ENCODE measurements around the gene ATP6V0A1.

ATP6V0A1 gene

DNA sequence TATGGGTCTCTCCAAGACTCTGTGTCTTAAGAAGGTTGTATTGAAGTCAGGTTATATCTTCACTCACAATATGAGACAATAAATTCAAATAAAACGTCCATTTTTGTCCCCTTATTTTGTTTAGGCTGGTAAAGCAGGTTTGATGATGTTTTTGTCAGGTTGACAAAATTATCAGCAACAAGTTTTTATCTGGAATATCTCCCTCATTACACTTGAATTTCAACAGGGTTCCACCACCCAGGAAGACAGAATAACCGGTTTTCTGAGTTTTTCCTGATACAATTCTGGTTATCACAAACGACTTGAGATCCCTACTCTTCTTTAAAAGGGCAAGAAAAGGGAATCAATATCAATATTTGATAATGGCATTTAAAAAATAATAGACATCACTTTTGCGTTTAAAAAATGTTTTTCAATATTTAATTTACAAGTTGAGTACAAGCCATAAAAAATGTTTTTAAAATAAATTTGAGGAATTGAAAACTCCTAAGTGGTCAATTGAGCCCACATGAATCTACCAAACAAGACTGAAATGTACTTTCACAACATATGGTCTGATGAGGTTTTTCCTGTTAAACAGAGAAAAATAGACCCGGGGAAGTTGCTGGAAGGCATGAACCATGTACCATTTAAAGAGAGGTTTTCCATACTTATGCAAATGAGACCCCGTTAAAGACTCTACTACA, 1.4 kb upstream of the ATP6V0A1 start:
- no peaks in the 10 kb centered on the region for H3K27me3 ChIP-seq
- no peak for DNase-seq
- H3K9me3 ChIP-seq = no peaks in the 10 kb centered on the region
- H3K4me3 ChIP-seq = no peak overlapping the region
- TF ChIP-seq CTCF (IDR thresholded peaks at IDR 0.05) = no peak
- intact Hi-C loops (cut with DNase I; ENCODE audit: low total_unique reads) = no loop called here
- peak overlapping the region; percentile 85 to 87 for H3K27ac ChIP-seq
- peaks cover 0 to 13% (median 6%) of the 10 kb centered on the region in 3 donors for H3K36me3 ChIP-seq
- H3K4me1 ChIP-seq = peaks cover 0 to 33% (median 11%) of the 10 kb centered on the region in 4 donors

DNA sequence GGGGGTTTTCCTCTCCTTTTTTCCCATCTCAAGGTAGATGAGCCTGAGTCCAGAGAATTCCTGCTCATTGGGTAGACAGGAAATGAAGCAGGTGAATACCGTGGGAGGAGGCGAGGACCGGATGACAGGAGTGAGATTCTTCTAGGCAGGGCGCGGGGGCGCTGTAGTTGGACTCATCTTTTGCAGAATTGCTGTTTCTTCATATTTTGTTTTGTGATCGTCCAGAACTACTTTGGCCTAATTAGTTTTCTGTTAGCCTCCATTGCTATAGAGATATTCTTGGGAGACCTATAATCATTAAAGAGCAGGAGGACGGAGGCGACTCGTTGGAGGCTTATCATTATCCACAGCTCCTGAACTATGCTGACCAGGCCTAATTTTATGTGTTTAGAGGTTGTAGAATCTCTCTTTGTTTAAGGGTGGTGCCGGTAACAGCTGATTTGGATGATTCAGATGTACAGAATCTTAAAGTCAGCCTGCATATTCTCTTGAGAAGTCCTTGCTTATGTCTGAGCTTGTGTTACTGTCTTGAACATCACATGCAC, 650 bp downstream of the ATP6V0A1 start:
- peak in 1 of 2 experiments; percentile 12 for TF ChIP-seq CTCF (IDR thresholded peaks at IDR 0.05)
- H3K4me1 ChIP-seq = peaks cover 0 to 27% (median 13%) of the 10 kb centered on the region in 4 donors
- intact Hi-C loops (cut with DNase I; ENCODE audit: low total_unique reads) = no loop called here

GRCh38 chr17:42459801-42460281, 1.2 kb downstream of the ATP6V0A1 start:
- Histone ChIP-seq H3K27ac (peak overlapping the region; percentile 85 to 87), H3K4me1 (peaks cover 0 to 27% (median 13%) of the 10 kb centered on the region in 4 donors), H3K9me3 (no peaks in the 10 kb centered on the region), H3K36me3 (peaks cover 5 to 23% (median 10%) of the 10 kb centered on the region in 3 donors), H3K4me3 (peak overlapping the region; percentile 57 to 62), H3K27me3 (no peaks in the 10 kb centered on the region)
- intact Hi-C loops (cut with DNase I; ENCODE audit: low total_unique reads) = no loop called here
- TF ChIP-seq CTCF (IDR thresholded peaks at IDR 0.05) = no peak
- DNase-seq = no peak

More for the DNA sequence above, 650 bp downstream of the ATP6V0A1 start:
- Histone ChIP-seq H3K27ac (peak overlapping the region; percentile 85 to 87), H3K4me3 (peak overlapping the region; percentile 57 to 62), H3K36me3 (peaks cover 5 to 19% (median 8%) of the 10 kb centered on the region in 3 donors), H3K9me3 (no peaks in the 10 kb centered on the region), H3K27me3 (no peaks in the 10 kb centered on the region)
- peak; percentile 60 to 74 for DNase-seq

DNA sequence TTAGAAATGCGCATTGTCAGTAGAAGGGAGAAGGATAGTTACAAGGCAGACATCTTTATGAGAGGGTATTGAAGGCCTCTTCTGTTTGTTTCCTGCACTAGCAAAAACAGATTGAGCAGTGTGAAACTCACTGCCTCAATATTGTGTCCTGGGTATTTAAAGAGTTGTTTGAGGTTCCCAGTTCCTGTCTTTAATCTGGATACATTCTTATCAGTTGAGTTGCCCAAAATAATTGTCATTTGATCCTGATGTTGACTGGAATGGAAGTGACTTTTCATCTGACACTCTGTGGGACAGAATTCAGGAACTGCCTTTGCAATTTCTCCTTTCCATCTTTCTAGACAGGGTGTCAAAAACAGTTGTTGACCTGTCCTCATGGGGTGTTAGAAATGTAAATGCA, 1.7 kb downstream of the ATP6V0A1 start:
- DNase-seq = no peak
- peak overlapping the region; percentile 57 to 62 for H3K4me3 ChIP-seq
- no peak for TF ChIP-seq CTCF (IDR thresholded peaks at IDR 0.05)
- no peaks in the 10 kb centered on the region for H3K27me3 ChIP-seq
- intact Hi-C loops (cut with DNase I; ENCODE audit: low total_unique reads) = no loop called here
- no peaks in the 10 kb centered on the region for H3K9me3 ChIP-seq
- peaks cover 0 to 27% (median 13%) of the 10 kb centered on the region in 4 donors for H3K4me1 ChIP-seq
- peaks cover 5 to 28% (median 10%) of the 10 kb centered on the region in 3 donors for H3K36me3 ChIP-seq
- peak overlapping the region; percentile 85 to 87 for H3K27ac ChIP-seq

- Histone ChIP-seq H3K4me3 (no peak overlapping the region), H3K27ac (no peak overlapping the region), H3K36me3 (peaks cover 35 to 61% (median 40%) of the 10 kb centered on the region in 3 donors), H3K4me1 (peaks cover 0 to 19% (median 9%) of the 10 kb centered on the region in 4 donors), H3K27me3 (no peaks in the 10 kb centered on the region), H3K9me3 (no peaks in the 10 kb centered on the region)
- DNase-seq = no peak
- intact Hi-C loops (cut with DNase I; ENCODE audit: low total_unique reads) = no loop called here
- TF ChIP-seq CTCF (IDR thresholded peaks at IDR 0.05) = no peak
Measured at GRCh38 chr17:42463976-42464400, 5.3 kb downstream of the ATP6V0A1 start.

All from tibial artery (tissue), 4 donors.